Testis (tissue), 2 donors: Measurements from ENCODE around the gene SATB2.

Source experiments
- POLR2A ChIP-seq: fragments of 450-650 bp; IDR thresholded peaks from one replicate; pipeline ENCODE4 v1.6.1; 2017; ENCODE audit warnings: antibody characterized with exemption, mild to moderate bottlenecking, moderate library complexity
- TF ChIP-seq, protein P1 (sequence below), 3 experiments: fragments of 450-650 bp in 2 of 3; fragments of 200-600 bp in 1 of 3; sonication (generic) in 1 of 3; IDR thresholded peaks; one replicate each; pipeline ENCODE4 v1.5.1; 2016 to 2019; ENCODE audit warnings: antibody characterized with exemption in 3 of 3, mild to moderate bottlenecking in 2 of 3, moderate library complexity in 1 of 3

DNA sequence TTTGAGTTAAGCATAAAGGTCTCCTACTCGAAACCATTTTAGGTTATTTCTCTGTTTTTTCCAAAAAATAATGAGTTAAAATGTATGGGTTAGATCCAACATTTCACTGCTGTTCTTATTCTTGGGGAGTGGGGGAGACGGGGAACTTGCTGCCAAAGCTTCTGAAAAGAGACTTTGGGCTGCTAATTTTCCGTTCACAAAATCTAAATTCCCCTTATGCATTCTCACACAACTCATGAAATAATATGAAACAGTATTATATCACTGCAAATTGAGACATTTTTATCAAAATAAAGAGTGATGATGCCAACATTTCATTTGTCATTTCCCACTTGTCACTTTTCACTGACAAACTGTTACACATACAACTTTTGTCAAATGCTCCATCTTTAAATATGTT is 7.8 kb downstream of the SATB2 start:
- TF ChIP-seq POLR2A = no peak
- TF ChIP-seq, protein P1, sequence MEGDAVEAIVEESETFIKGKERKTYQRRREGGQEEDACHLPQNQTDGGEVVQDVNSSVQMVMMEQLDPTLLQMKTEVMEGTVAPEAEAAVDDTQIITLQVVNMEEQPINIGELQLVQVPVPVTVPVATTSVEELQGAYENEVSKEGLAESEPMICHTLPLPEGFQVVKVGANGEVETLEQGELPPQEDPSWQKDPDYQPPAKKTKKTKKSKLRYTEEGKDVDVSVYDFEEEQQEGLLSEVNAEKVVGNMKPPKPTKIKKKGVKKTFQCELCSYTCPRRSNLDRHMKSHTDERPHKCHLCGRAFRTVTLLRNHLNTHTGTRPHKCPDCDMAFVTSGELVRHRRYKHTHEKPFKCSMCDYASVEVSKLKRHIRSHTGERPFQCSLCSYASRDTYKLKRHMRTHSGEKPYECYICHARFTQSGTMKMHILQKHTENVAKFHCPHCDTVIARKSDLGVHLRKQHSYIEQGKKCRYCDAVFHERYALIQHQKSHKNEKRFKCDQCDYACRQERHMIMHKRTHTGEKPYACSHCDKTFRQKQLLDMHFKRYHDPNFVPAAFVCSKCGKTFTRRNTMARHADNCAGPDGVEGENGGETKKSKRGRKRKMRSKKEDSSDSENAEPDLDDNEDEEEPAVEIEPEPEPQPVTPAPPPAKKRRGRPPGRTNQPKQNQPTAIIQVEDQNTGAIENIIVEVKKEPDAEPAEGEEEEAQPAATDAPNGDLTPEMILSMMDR (IDR thresholded peaks at IDR 0.05) = no peak
